Cardiac fibroblast (primary cell): ENCODE results near the gene COMMD4.
A peak's percentile ranks its signal among the peaks of the same experiment; 100 is the strongest.
"Not testable (repeated sequence)": the region's sequence is repeated elsewhere in the genome, so short reads cannot be mapped to it uniquely, and the experiment has no call there.

Experiments used
- DNase-seq, 2 donors: peaks; one replicate each; pipeline versions ENCODE4 v3.0.0 to v3.0.0-alpha.2; 2010; ENCODE audit warnings: low read depth in 2 of 2
- H3K4me3 ChIP-seq, 2 donors: replicated peaks in 1 of 2; 1 replicate in 1 of 2; 2 replicates in 1 of 2; pipeline ENCODE4 v1.5.1; 2011; ENCODE audit warnings: low read depth in 2 of 2, low read length in 2 of 2, mild to moderate bottlenecking in 2 of 2, moderate library complexity in 1 of 2
- CTCF ChIP-seq: IDR thresholded peaks from one replicate; pipeline ENCODE4 v1.5.1; 2011; ENCODE audit warnings: low read depth, mild to moderate bottlenecking, low read length, inconsistent platforms

COMMD4 gene

GRCh38 chr15:75368689-75369239, 32.9 kb downstream of the COMMD4 start:
- no peak for DNase-seq

DNA sequence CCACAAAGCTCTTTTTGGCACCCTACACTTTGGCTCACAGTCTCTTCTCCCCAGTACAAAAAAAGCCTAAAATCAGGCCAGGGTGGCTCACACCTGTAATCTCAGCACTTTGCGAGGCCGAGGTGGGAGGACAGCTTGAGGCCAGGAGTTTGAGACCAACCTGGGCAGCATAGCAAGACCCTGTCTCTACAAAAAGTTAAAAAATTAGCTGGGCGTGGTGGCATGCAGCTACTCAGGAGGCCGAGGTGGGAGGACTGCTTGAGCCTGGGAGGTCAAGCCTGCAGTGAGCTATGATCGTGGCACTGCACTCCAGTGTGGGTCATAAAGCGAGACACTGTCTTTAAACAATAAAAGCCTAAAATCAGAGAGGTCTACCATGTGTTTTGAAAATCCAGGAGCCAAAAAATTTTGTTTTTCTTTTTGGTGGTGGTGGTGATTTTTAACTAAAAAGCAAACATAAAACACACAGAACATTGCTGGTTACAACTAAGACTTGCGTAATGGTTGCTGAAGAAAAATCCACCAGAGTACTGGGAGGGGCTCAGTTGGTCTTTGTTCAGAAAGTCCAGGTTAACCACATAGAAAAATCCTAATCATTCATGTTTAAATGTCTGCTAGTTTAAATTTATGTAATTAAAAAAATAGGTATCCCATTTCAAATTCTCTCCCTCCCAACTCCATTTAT, 34.2 kb downstream of the COMMD4 start:
- no peak for DNase-seq
- no peak overlapping the region for H3K4me3 ChIP-seq
- TF ChIP-seq CTCF: no peak

More at GRCh38 chr15:75368689-75369239, 32.9 kb downstream of the COMMD4 start:
- peak overlapping the region; percentile 84 to 89 for H3K4me3 ChIP-seq
- no peak for TF ChIP-seq CTCF

DNA sequence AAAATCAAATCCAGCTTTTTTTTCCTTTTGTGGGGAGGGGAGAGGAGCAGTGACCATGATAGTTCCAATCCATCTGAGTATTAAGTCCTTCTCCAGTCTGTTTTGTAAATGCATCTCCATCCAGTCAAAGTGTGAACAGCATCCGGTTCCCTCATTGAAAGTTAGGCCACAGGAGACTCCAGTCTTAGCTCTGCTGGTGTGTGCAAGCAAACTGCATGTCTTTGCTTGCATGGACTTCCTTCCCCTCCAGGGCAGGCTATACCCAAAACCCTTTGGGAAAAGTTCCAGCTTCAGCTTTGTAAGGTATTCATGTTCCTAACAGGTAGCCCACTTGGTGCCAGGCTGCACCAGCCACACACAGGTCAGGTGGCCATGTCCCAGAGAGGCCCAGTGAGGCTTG, 35.6 kb downstream of the COMMD4 start:
- no peak for TF ChIP-seq CTCF
- no peak overlapping the region for H3K4me3 ChIP-seq
- no peak for DNase-seq

GRCh38 chr15:75371901-75372688, 36.2 kb downstream of the COMMD4 start:
- no peak overlapping the region for H3K4me3 ChIP-seq
- TF ChIP-seq CTCF: no peak
- DNase-seq: no peak

- DNase-seq: no peak
- H3K4me3 ChIP-seq: no peak overlapping the region
- no peak for TF ChIP-seq CTCF
Observed at GRCh38 chr15:75380773-75381172, 44.9 kb downstream of the COMMD4 start.

- not testable (repeated sequence) for DNase-seq
Observed at GRCh38 chr15:75383986-75384385, 48.1 kb downstream of the COMMD4 start.

More at GRCh38 chr15:75383986-75384385, 48.1 kb downstream of the COMMD4 start:
- not testable (repeated sequence) for H3K4me3 ChIP-seq
